ENCODE results near the gene YBEY. TPM values are rescaled to one million over a fixed set of nuclear protein-coding genes. Genes with fewer than 3 reads are reported as not detected.

The YBEY gene
- total and polyA plus RNA-seq, 11 donors, result 11.4 to 28.1 (median 16.0) TPM

- H3K9me3 ChIP-seq, result no peaks in the 10 kb centered on the region
- TF ChIP-seq CTCF (IDR thresholded peaks at IDR 0.05) (no peak), POLR2A (IDR thresholded peaks at IDR 0.05) (no peak)
- H3K27ac ChIP-seq, result no peak overlapping the region
- H3K4me3 ChIP-seq, result no peak overlapping the region
- DNase-seq, result no peak
- no peaks in the 10 kb centered on the region for H3K27me3 ChIP-seq
- intact Hi-C loops (cut with DNase I), result loop anchor here in 4 of 10 donors (5.0 kb wide), 1 partner anchor 33 kb away; the partner anchor contains the start of genes C21orf58 (in 4 of the 4) and PCNT (in 4 of the 4)
- no peak for ATAC-seq
- peaks cover 0 to 31% (median 11%) of the 10 kb centered on the region in 9 donors for H3K36me3 ChIP-seq
- WGBS, 4 donors, result 75 to 86% (median 83%) methylated on average over 6 of the region's 6 CpGs
- peaks cover 0 to 33% (median 15%) of the 10 kb centered on the region in 12 donors for H3K4me1 ChIP-seq
Measured at GRCh38 chr21:46289655-46290179, 3.6 kb downstream of the YBEY start.

- no peak for ATAC-seq
- no peak overlapping the region for H3K27ac ChIP-seq
- intact Hi-C loops (cut with DNase I), result no loop called here
- no peaks in the 10 kb centered on the region for H3K27me3 ChIP-seq
- H3K4me3 ChIP-seq, result no peak overlapping the region
- TF ChIP-seq POLR2A (IDR thresholded peaks at IDR 0.05) (no peak), CTCF (IDR thresholded peaks at IDR 0.05) (no peak)
- H3K9me3 ChIP-seq, result no peaks in the 10 kb centered on the region
- no peak for DNase-seq
- peaks cover 0 to 42% (median 23%) of the 10 kb centered on the region in 12 donors for H3K4me1 ChIP-seq
- WGBS, 4 donors, result 97 to 100% (median 99%) methylated on average over 2 of the region's 2 CpGs
- H3K36me3 ChIP-seq, result peaks cover 0 to 31% (median 11%) of the 10 kb centered on the region in 9 donors
Measured at GRCh38 chr21:46291561-46291960, 5.4 kb downstream of the YBEY start.

- TF ChIP-seq POLR2A (IDR thresholded peaks at IDR 0.05), result no peak
- TF ChIP-seq CTCF (IDR thresholded peaks at IDR 0.05), result no peak
- intact Hi-C loops (cut with DNase I), result no loop called here
- H3K27ac ChIP-seq, result peak overlapping the region in 10 of 12 donors; percentile 38 to 86 (median 81)
- no peaks in the 10 kb centered on the region for H3K9me3 ChIP-seq
- ATAC-seq, result peak in 3 of 4 donors; percentile 31 to 45 (median 40)
- H3K4me1 ChIP-seq, result peaks cover 0 to 36% (median 26%) of the 10 kb centered on the region in 12 donors
- DNase-seq, result peak in 4 of 5 donors; percentile 33 to 58 (median 45)
- H3K4me3 ChIP-seq, result no peak overlapping the region
- 46 to 66% (median 58%) methylated on average over 8 to 10 of the region's 10 CpGs for WGBS, 4 donors
- H3K36me3 ChIP-seq, result peaks cover 0 to 14% (median 11%) of the 10 kb centered on the region in 9 donors
- H3K27me3 ChIP-seq, result peaks cover 0 to 5% (median 0%) of the 10 kb centered on the region in 9 donors
Measured at GRCh38 chr21:46294647-46295176, 8.6 kb downstream of the YBEY start.

GRCh38 chr21:46295177-46295770, 9.1 kb downstream of the YBEY start:
- TF ChIP-seq POLR2A (IDR thresholded peaks at IDR 0.05) (no peak), CTCF (IDR thresholded peaks at IDR 0.05) (no peak)
- Histone ChIP-seq H3K9me3 (no peaks in the 10 kb centered on the region), H3K36me3 (peaks cover 0 to 14% (median 11%) of the 10 kb centered on the region in 9 donors), H3K4me3 (no peak overlapping the region), H3K27me3 (peaks cover 0 to 5% (median 0%) of the 10 kb centered on the region in 9 donors), H3K4me1 (peaks cover 0 to 36% (median 26%) of the 10 kb centered on the region in 12 donors), H3K27ac (peak overlapping the region in 11 of 12 donors; percentile 42 to 86 (median 80))
- DNase-seq (peak in 4 of 5 donors; percentile 31 to 80 (median 58)), ATAC-seq (peak in 3 of 4 donors; percentile 41 to 74 (median 51))
- intact Hi-C loops (cut with DNase I), result no loop called here
- WGBS, 4 donors, result 43 to 56% (median 47%) methylated on average over 6 to 9 of the region's 9 CpGs

All from heart left ventricle (tissue), 16 donors.